NCI-H1092 (cell line): Measurements from ENCODE around the gene NCKAP5.
"Not testable (repeated sequence)": the region's sequence is repeated elsewhere in the genome, so short reads cannot be mapped to it uniquely, and the experiment has no call there.

Experiments used
- DNase-seq: peaks from one replicate; lab custom pipeline; 2025; lab: John Stamatoyannopoulos, UW

Gene NCKAP5

DNA sequence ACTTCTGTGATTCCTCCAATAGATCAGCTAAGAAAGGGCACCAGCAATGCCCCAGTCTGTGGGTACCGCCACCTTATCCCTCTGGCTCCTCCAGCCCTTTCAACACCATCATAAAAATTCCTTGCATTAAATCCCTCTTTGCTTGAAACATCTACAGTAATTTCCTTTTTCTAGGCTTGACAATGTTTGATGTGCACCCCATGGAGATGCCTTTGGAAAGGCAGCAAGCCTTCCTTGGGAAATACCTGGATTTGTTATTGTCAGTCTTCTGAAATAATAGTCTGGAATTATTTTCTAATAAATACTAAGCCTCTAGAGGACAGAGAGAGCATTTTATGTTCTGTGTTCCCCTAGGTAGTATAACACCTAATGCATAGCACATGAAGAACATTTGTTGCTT is 46.1 kb downstream of the NCKAP5 start:
- no peak for DNase-seq

DNA sequence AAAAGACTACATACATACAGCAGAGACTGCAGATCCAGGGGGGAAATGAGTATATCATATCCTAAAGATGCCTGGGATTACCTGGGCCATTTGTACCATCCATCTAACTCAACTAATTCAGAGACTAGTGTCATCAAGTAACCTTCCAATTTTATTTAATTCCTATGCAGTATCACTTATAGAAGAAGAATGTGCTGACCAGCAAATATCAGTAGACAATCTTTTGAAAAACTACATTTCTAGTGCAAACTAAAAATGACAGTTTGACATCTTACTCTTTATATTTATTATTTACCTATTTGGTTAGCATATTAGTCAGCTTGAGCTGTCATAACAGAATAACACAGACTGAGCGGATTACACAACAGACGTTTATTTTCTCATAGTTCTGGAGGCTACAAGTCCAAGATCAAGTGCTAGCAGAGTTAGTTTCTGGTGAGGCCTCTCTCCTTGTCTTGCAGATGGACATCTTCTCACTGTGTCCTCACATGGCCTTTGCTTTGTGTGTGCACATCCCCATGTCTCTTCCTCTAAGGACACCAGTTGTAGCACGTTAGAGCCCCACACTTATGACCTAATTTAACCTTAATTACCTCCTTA is 47.0 kb downstream of the NCKAP5 start:
- DNase-seq, result no peak

DNA sequence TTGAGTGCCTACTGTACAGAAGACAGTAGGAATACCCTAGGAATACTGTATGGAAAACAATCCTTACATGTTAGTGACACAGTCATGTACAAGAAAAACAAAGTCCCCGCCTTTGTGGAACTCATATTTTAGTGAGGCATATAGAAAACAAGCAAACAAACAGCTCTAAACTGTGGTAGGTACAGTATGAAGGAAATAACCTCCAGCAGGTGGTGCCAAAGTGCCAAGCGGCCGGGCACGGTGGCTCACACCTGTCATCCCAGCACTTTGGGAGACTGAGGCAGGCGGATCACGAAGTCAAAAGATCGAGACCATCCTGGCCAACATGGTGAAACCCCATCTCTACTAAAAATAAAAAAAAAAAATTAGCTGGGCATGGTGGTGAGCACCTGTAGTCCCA is 48.6 kb downstream of the NCKAP5 start:
- not testable (repeated sequence) for DNase-seq

DNA sequence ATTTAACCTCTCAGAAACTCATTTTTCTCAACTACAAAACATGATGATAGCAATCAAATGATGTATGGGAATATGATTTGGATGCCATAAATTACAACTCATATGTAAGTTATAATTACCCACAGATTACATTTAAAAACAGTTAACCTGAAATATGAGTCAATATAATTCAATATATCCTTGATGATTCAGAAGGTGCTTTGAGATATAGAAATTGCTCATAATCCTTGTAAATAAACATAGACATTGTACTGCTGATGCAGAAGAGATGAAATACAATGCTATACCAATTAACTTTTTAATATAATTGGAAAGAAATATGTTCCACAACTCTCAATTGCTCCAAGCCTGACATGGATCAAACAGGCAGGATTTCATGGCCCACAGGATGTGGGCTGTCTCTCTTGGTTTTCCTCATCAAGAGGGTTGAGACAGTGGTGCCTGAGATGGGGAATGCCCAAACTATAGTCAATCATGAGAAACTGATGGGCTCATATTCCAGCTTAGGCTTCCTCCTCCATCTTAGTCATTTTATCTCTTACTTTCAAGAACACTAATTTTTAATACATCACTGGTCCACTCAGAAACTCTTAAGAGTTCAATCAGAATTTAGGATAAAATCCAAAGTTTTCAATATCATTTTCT is 49.4 kb downstream of the NCKAP5 start:
- no peak for DNase-seq

DNA sequence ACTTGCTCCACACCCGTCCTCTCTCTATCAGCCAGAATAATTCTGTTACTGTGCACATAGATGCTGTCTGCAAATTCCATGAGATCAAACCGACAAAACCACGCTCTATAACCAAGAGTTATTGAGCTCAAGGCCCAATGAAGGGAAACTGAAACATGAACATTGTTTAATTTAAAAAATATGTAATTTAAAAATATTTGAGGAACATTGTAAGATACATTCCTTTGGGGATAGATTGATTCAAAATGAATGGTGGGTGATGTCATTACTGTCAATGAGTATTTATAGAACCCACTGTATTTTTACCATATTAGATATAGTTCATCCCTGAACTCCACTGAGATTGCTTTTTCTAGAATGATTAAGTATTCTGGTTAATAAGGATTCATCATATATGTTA is 50.4 kb downstream of the NCKAP5 start:
- no peak for DNase-seq

DNA sequence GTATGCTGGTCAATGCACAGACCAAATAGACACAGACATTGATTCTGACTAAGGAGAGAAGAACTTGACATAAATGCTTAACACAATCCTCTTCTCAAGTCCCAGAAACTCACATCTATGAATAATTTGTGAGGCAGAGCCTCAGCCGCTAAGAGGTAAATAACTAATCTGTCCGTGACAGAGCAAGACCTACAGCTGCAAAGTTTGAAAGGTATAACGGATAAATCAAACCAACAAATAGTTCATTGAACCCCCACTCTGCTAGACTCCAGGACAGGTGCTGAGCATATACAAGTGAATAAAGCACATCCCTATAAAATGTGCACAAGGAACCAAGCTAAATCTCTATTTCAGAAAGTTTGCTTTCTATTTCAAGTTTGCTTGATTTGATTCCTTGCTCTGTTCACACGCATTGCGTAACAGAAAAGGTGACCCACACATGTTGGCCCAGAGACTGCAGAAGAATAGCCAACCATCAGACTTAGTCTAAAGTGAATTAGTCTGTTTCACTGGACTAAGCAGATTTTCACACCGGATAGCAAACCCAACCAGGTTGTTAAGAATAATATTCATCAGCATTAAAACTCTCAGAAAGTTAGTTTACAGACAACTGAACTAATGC is 51.7 kb downstream of the NCKAP5 start:
- no peak for DNase-seq

DNA sequence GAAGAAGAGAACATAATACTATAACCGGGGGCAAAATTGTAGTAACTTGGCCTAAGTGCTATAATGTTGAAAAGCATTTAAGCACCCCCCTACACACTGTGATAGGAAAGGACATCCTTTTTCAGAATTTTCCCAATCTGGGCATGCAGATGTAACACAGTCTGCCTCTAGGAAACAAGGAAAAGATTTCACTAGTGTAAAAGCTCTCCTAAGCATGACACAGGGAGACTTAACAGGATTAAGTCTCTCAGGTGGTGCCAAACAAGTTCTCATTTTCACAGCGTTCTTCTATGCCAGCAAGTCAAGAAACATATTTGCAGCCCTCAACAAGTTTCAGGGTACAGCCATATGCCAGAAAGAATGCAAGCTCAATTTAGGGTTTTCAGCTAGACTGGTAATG is 53.0 kb downstream of the NCKAP5 start:
- no peak for DNase-seq

DNA sequence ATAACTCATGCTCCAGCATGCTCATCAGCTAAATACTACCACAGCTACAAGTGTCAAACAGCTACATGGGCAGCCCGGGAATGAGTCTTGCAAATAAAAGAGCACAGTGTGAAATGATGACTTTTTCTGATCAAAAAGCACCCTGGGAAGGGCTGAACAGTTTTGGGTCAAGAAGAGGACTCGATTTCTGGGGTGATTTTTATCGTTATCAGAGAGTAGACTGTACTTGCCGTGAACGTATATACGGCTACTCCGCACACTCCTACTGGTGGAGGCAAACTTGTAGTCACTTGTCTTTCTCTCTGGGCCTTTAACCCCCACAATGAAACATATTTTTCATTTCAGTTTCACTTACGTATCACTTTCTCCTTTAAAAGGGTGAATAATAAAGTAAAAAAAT is 54.4 kb downstream of the NCKAP5 start:
- no peak for DNase-seq

DNA sequence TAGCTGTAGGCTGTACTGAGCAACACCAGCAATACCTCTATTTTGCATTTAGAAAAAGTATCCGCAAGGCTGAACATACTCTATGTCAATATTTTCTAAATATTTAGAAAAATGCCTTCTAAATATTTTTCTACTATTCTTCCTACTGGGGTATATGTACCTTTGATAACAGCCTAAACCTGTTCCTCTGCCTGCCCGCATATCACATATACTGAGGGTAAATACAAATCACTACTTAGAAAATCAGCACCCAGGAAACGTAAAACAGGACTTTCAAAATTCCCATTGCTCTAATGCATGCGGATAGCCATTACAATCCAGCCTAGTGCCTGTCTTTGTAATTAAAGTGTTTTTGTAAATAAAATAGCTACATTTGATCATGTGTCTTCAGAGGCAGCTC is 56.1 kb downstream of the NCKAP5 start:
- no peak for DNase-seq

DNA sequence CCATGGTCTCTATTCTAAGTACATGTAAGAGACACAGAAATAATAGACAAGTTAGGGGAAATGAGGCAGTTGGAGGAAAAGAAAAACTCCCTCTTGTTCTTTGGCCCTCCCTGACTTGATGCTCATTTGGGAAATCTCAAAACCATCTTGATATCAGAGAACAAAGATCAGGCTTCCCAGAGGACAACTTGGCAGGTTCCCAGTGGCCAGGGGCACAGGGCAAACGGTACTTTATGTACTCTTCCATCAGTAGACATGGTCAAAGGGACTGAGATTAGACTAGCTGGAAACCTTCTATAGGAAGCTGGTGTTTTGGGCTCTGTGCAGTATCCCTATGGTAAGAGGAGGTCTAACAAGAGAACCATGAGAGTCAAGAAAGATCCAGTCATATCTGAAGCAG is 56.6 kb downstream of the NCKAP5 start:
- DNase-seq, result no peak

DNA sequence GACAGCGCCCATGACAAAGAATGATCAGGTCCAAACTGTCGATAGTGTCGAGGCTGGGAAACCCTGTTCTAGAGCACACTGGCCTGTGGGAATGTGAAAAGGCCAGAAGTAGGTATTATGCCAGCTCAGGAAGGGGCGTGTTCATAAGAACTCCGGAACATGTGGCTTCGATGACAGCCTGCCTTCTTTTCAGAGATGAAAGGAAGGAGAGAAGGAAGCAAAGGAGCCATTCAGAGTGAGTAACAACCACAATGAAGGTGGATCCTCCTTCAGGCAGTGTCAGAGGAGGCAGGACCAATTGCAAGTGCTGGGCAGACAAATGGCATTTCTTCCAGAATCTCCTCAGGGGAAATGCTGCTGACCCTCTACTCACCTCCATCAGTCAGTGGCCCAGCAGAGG is 58.5 kb downstream of the NCKAP5 start:
- no peak for DNase-seq

DNA sequence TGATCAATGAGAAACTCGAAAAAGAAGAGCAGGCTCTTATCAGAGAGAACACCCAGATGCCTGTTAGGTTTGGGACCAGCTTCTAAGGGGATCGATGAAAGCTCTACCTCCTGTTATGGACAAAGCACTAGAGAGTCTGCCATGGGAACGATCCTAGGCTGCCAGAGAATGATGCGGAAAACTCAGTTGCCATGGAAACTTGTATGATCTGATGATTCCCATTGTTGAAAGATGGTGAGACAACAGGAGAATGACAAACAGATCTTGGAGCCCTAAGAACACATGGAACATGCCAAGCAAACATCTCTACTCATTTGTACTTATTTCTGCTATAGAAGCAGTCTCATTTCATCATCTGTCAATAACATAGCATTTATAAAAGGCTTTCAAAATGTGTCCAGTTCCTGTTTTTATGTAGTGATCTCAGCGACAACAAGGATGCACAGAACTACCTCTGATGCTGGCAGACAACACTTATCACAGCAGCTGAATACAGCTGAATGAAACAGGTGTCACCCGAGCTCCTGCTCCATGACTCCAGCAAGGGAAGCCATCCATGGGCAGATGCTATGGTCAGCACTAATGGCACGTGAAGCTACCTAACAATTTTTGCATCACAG is 59.6 kb downstream of the NCKAP5 start:
- DNase-seq, result no peak

DNA sequence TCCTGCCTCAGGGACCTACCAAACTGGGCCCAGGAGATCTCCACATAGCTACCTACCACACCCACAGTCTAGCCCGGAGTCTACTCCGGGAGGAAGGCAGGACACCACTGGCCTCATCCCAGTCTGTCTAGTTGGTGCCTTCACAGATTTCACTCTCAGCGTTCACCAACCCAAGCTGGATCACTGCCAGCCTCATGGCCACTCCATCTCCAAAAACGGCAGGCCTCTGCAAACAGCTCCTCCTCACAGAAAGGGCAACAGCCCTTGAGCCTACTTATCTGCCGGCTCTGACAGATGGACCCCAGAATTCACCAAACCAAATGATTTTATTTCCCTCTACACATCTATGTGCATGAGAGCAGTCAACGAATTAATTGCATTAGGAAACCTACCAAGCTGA is 61.3 kb downstream of the NCKAP5 start:
- DNase-seq, result peak; percentile 26

DNA sequence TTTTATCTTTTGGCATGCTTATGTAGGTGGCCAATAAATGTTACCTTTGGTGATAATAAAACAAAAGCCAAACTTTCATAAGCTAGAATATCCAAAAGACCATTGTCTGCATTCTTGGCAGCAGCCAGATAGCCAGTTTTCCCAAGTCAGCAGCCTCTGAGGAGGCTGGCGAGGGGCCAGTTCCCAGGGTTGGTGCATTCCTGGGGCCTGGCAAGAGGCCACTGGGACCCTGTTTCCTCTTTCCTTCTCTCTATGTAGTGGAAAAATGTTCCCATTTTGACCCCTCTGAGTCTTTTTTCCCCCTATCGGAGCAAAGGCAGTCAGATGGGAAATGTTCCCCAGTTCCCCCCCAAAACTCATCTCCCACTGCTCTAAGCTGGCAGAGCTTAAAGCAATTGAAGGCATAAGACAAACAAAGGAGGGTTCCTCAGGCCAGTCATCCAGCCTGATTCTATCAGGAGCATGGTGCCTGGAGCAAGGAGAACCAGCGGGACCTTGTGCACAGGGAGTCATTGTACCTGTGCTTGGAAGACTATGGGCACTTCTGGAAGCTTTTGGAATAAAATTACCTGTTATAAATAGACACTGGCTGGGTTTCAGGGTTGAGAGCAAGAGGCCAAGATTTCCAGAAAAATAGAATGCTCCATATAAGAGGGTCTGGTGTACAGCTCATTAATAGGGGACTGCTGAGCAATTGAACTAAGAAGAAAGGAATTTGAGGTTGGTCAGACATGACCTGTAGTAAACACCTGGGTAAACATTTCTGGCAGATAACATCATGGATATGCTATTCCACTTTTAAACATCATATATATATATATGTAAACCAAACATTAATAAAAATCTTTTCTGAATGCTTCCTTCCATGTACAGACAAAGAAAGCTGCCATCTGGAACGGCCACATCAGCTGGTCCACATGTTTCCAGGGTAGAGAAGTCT is 63.4 kb downstream of the NCKAP5 start:
- DNase-seq, result no peak

DNA sequence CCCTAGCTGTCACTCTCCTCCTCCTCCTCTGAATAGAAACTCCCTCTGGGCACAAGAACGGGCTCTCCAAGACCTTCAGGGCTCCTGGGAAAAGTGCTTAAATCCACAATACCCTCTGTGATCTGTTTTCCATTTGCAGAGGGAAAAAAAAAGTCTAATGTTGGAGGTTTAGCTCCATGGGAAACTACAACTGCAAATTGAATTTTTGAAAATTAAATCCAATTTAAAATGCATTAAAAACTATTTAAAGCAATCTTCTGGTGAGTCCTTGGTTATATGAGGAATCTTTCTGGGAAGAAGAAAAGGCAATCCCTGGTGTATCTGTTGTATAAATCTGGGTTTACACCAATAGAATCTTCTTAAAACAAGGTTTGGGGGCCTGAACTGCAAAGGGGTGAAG is 64.3 kb downstream of the NCKAP5 start:
- no peak for DNase-seq

DNA sequence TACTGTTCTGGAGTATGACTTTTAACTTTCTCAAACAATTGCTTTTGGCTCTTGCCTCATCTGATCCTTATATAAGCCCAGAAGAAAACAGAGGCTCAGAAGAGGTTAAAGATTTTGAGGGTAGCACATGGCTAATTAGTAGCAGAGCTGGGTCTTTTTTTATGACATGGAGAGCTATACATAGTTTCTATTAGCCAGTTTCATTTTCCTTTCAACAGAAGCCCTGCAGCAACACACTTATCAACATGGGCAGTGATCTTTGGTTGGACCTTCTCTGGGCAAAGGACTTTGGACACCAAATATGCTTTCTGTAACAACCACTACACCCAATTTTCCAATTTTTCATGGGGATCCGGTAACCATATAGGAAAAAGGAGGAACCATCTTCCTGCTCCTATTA is 64.9 kb downstream of the NCKAP5 start:
- no peak for DNase-seq

DNA sequence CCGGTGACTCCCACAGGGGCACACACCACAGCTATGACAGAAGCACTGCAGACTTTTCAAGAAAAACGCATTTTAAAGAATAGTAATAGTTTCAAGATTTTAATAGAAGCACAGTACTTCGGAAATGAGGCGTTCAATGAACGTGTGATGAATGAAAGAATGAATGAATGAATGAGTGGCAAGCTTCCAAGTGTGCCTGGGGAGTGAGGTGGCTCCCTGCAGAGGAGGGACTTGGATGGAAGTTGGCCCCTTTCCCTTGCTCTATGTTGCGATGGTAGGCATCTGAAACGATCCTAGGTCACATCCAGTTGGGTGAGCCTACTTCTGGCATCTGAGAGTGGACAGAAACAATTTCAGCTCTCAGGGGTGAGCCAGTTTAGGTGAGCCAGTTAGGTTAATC is 65.6 kb downstream of the NCKAP5 start:
- no peak for DNase-seq

DNA sequence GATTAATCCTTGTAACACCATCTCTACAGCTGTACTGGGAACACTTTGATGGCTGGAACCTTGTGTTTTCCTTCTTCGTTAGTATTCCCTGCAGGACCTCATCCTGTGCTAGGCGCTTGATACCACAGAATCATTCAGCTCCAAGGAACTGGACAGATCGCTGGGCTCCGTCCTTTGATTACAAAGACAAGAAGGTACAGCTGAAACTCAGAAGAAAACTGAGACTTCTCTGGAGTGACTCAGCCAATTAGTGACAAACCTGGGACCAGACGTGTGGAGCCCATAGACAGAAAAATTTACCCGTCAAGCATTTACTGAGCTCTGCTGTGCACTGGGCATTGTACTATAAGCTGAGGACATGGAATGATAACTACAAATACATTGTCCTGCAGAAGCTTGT is 67.3 kb downstream of the NCKAP5 start:
- DNase-seq, result no peak

DNA sequence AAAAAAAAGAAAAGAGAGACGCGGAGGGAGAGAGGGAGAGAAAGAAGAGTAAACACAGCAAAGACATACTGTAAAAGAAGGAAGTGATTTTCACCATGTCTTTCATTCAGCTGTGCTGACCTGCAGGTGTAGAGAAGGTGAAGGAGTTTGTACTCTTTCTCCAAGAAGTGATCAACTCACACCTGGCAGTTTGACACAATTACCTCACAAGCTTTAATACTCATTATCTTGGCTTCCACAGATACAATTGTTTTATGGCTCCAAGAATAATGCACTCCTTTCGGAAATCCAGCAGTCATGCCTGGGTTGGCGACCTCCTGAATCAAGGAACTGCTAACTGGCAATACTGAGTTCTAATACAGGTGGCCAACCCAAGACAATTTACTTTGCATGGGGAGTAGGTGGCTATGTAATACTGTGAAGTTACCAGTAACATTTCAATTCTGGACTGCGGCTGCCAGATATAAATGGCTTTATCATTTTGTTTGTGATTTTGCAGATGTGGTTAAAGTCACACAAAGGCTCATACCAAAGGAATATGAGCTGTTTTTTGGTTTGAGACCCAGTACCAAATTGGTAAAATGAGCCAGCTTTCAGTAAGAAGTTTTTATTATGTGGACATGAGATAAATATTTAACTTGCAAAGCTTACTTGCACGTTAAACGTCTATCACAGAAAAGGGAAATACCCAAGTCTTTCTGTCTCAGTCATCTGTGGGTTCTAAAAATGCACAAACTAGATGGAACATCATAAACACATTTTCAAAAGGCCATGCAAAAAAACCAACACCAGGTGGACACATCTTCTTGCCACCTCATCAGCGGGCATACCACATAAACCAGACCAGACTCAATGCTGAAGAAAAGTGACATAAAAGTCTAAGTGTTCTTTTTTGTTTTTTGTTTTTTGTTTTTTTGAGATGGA is 69.3 kb downstream of the NCKAP5 start:
- DNase-seq, result no peak

DNA sequence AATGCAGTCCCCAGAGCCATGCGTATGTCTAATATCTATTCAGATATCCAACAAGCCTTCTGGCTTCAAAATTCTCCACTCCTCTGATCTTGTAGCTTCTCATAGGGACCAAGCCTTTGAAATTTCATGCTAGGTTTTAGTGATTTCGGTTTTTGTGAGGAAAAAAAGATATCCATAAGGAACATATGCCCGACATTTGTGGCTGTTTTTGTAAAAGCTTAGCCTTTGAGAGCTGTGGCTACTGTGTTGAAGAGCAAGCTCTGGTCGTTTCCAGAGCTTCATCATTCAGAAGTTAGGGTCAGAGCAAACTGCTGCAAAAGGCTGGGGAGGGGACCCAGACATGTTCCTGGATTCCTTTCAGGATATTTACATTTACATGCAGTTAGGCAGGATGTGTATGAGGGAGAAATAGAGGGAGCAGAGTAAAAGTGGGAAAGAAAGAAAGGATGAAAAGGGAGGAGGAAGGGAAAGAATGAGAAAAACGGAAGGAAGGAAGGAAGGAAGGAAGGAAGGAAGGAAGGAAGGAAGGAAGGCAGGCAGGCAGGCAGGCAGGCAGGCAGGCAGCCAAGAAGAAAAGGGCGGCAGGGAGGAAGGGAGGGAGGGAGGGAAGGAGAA is 70.2 kb downstream of the NCKAP5 start:
- DNase-seq, result no peak
